Measurements from ENCODE around the gene STK32A. TPM values are rescaled to one million over a fixed set of nuclear protein-coding genes. Genes with fewer than 3 reads are reported as not detected.

Gene STK32A
- total RNA-seq, 1 donor from 2014 or later: 0.28 TPM

DNA sequence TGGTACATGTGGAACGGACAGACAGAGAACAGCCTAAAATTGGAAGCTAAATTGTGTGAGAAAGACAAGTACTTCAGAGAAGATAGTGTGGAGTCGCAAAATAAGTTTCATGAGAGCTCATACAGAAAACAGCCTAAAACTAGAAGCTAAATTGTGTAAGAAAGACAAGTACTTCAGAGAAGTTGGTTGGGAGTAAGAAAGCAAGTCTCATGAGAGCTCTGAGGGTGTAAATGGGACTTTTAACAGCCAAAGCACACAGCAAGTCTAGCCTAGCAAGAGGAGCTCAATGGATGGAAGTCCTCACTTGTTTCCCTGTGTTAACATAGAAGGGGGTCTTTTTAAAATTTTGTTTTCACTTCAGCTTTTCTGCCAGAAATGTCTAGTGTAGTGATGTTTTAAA lies 93.1 kb downstream of the STK32A start:
- Mint-ChIP-seq H3K36me3 (ENCODE audit: low read depth) (no peaks in the 10 kb centered on the region), H3K27ac (ENCODE audit: unreplicated experiment) (no peak overlapping the region), H3K27me3 (ENCODE audit: low read depth) (no peaks in the 10 kb centered on the region), H3K9me3 (peaks cover 4% of the 10 kb centered on the region), H3K4me1 (peaks cover 16% of the 10 kb centered on the region), H3K4me3 (no peak overlapping the region)
- DNase-seq (ENCODE audit: low read depth, low spot score): no peak
- TF ChIP-seq, protein P1, sequence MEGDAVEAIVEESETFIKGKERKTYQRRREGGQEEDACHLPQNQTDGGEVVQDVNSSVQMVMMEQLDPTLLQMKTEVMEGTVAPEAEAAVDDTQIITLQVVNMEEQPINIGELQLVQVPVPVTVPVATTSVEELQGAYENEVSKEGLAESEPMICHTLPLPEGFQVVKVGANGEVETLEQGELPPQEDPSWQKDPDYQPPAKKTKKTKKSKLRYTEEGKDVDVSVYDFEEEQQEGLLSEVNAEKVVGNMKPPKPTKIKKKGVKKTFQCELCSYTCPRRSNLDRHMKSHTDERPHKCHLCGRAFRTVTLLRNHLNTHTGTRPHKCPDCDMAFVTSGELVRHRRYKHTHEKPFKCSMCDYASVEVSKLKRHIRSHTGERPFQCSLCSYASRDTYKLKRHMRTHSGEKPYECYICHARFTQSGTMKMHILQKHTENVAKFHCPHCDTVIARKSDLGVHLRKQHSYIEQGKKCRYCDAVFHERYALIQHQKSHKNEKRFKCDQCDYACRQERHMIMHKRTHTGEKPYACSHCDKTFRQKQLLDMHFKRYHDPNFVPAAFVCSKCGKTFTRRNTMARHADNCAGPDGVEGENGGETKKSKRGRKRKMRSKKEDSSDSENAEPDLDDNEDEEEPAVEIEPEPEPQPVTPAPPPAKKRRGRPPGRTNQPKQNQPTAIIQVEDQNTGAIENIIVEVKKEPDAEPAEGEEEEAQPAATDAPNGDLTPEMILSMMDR (conservative IDR thresholded peaks at IDR 0.05): no peak

DNA sequence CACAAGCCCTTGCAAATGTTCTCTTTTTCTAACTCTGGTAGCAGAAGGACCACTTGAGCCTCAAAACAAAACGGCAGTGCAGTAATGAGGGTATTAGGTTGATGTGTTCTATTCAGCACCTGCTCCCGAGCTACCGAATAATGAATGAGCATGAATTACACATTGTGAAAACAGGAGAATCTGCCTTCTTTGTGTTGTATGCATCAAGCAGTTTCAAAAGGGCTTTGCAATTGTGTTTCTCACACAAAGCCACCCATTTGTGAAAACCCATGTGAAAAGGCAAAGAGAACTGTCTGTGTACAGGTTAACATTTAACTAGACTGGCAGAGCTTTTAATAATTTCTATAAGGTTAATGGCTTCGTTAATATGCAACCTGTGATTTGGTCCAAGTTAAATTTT lies 97.8 kb downstream of the STK32A start:
- Mint-ChIP-seq H3K4me3 (no peak overlapping the region), H3K9me3 (peaks cover 4% of the 10 kb centered on the region), H3K27ac (ENCODE audit: unreplicated experiment) (no peak overlapping the region), H3K27me3 (ENCODE audit: low read depth) (no peaks in the 10 kb centered on the region), H3K4me1 (peaks cover 26% of the 10 kb centered on the region), H3K36me3 (ENCODE audit: low read depth) (no peaks in the 10 kb centered on the region)
- TF ChIP-seq, protein P1 (conservative IDR thresholded peaks at IDR 0.05): no peak
- no peak for DNase-seq (ENCODE audit: low read depth, low spot score)

DNA sequence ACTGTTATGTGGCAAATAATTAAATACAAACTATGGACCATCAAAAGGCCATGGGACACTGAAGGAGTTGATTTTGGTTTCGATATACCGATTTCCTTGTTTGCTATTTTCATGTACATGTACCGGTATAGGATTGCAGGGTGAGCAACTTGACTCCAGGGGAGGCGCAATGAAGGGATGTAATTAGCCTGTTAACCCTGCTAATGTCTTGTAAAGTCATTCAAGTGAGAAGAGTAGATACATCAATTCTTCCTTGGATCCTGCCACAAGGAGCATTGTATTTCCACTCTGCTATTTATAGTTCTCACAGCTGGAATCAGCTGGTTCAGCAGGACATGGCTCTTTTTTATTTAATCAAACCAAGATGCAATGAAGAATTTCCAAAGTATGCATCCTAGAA lies 102.0 kb downstream of the STK32A start:
- no peak for DNase-seq (ENCODE audit: low read depth, low spot score)
- Mint-ChIP-seq H3K27me3 (ENCODE audit: low read depth) (no peaks in the 10 kb centered on the region), H3K4me1 (peaks cover 22% of the 10 kb centered on the region), H3K36me3 (ENCODE audit: low read depth) (no peaks in the 10 kb centered on the region), H3K9me3 (peaks cover 3% of the 10 kb centered on the region), H3K27ac (ENCODE audit: unreplicated experiment) (no peak overlapping the region), H3K4me3 (no peak overlapping the region)
- TF ChIP-seq, protein P1 (conservative IDR thresholded peaks at IDR 0.05): no peak

DNA sequence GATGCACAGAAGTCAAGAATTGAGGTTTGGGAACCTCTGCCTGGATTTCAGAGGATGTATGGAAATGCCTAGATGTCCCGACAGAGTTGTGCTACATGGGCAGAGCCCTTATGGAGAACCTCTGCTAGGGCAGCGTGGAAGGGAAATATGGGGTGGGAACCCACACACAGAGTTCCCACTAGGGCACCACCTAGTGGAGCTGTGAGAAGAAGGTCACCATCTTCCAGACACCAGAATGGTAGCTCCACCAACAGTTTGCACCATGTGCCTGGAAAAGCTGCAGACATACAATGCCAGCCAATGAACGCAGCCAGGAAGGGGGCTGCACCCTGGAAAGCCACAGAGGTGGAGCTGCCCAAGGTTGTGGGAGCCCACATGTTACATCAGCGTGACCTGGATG lies 104.5 kb downstream of the STK32A start:
- DNase-seq (ENCODE audit: low read depth, low spot score): no peak
- no peak overlapping the region for H3K27ac Mint-ChIP-seq (ENCODE audit: unreplicated experiment)
- H3K36me3 Mint-ChIP-seq (ENCODE audit: low read depth): no peaks in the 10 kb centered on the region
- TF ChIP-seq, protein P1 (conservative IDR thresholded peaks at IDR 0.05): no peak
- no peaks in the 10 kb centered on the region for H3K27me3 Mint-ChIP-seq (ENCODE audit: low read depth)
- H3K9me3 Mint-ChIP-seq: peaks cover 3% of the 10 kb centered on the region
- H3K4me3 Mint-ChIP-seq: no peak overlapping the region
- H3K4me1 Mint-ChIP-seq: peaks cover 12% of the 10 kb centered on the region

DNA sequence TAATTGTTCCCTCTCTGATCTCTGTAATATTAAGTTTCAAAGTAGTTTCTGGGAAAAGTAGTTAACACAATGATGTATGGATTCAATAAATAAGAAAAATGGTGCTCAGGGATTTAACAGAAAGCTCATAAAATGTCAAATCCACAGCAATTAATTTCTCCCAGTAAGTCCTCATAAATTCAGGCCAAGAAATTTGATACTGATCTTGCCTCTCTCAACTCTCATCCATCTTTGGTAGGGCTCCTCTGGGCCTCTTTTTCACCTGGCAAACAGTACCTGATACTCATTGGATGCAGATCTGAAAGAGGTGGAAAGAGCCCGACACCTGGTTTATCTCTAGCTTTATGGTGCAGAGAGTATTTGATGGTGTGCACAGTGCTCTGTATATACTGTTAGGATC lies 106.1 kb downstream of the STK32A start:
- Mint-ChIP-seq H3K36me3 (ENCODE audit: low read depth) (no peaks in the 10 kb centered on the region), H3K4me3 (no peak overlapping the region), H3K27ac (ENCODE audit: unreplicated experiment) (no peak overlapping the region), H3K4me1 (peaks cover 12% of the 10 kb centered on the region), H3K27me3 (ENCODE audit: low read depth) (no peaks in the 10 kb centered on the region), H3K9me3 (peaks cover 3% of the 10 kb centered on the region)
- no peak for DNase-seq (ENCODE audit: low read depth, low spot score)
- TF ChIP-seq, protein P1 (conservative IDR thresholded peaks at IDR 0.05): no peak

DNA sequence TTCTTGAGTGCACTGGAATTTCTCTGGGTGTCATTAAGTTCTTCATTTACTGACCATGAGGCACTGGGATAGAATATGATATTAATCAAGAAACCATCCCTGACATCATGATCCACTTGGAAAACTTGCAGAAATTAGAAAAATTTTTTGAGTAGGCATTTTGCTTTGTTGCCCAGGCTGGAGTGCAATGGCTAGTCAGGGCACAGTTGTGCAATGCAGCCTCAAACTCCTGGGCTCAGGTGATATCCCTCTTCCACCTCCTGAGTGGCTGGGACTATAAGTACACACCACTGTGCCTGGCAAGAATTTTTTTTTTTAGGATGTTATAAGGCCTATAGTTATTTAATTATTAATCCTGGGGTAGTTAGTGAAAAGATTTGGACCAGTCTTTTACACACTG lies 106.5 kb downstream of the STK32A start:
- TF ChIP-seq, protein P1 (conservative IDR thresholded peaks at IDR 0.05): no peak
- Mint-ChIP-seq H3K4me3 (no peak overlapping the region), H3K27me3 (ENCODE audit: low read depth) (no peaks in the 10 kb centered on the region), H3K36me3 (ENCODE audit: low read depth) (no peaks in the 10 kb centered on the region), H3K27ac (ENCODE audit: unreplicated experiment) (no peak overlapping the region), H3K4me1 (peaks cover 12% of the 10 kb centered on the region), H3K9me3 (peaks cover 3% of the 10 kb centered on the region)
- no peak for DNase-seq (ENCODE audit: low read depth, low spot score)
